Stimulated activated CD4-positive, alpha-beta T cell treated with anti-CD3 and anti-CD28 coated beads, TNF-alpha, amount 100 ng/mL, for 1 hour (primary cell): Measurements from ENCODE around the gene MRPS23.

Experiments
- DNase-seq, 3 donors: peaks; one replicate each; pipeline ENCODE4 v3.0.0-alpha.2; 2020; ENCODE audit warnings: low read depth in 3 of 3, low spot score in 1 of 3

Gene MRPS23

GRCh38 chr17:57849874-57850754 is at the start of gene MRPS23:
TSS of gene MRPS23 (minus strand) at chr17:57850044. CDS start at chr17:57850010, 34 bp downstream.
- DNase-seq: peak; percentile 86 to 89 (median 88)

- no peak for DNase-seq
These were observed 49.5 kb upstream of the MRPS23 start for GRCh38 chr17:57899391-57899790.

GRCh38 chr17:57898487-57899311 is 48.9 kb upstream of the MRPS23 start:
- no peak for DNase-seq

GRCh38 chr17:57895382-57896060 is 45.7 kb upstream of the MRPS23 start:
- no peak for DNase-seq

GRCh38 chr17:57894848-57895247 is 45.0 kb upstream of the MRPS23 start:
- no peak for DNase-seq

- no peak for DNase-seq
These were observed 43.2 kb upstream of the MRPS23 start for GRCh38 chr17:57892820-57893595.

GRCh38 chr17:57892146-57892819 is 42.4 kb upstream of the MRPS23 start:
- peak; percentile 43 to 77 (median 63) for DNase-seq

- DNase-seq: no peak
These were observed 41.0 kb upstream of the MRPS23 start for GRCh38 chr17:57890857-57891232.

- no peak for DNase-seq
These were observed 40.3 kb upstream of the MRPS23 start for GRCh38 chr17:57889892-57890856.

- DNase-seq: no peak
These were observed 39.4 kb upstream of the MRPS23 start for GRCh38 chr17:57889252-57889651.

GRCh38 chr17:57888311-57889216 is 38.7 kb upstream of the MRPS23 start:
- no peak for DNase-seq

GRCh38 chr17:57887161-57887560 is 37.3 kb upstream of the MRPS23 start:
- no peak for DNase-seq

GRCh38 chr17:57886020-57886419 is 36.2 kb upstream of the MRPS23 start:
- DNase-seq: no peak

- no peak for DNase-seq
These were observed 35.5 kb upstream of the MRPS23 start for GRCh38 chr17:57885148-57885915.

GRCh38 chr17:57881783-57882351 is 32.0 kb upstream of the MRPS23 start:
- no peak for DNase-seq

GRCh38 chr17:57881143-57881542 is 31.3 kb upstream of the MRPS23 start:
- no peak for DNase-seq

GRCh38 chr17:57880086-57880456 is 30.2 kb upstream of the MRPS23 start:
- no peak for DNase-seq
